BLaER1 (cell line): Measurements from ENCODE around the gene CIB4.

Experiments used
- H3K27ac ChIP-seq: shearing (Covaris generic); formaldehyde crosslinking; 2 replicates; pipeline ENCODE4 v1.8.1; 2022
- H3K27me3 ChIP-seq: shearing (Covaris generic); formaldehyde crosslinking; 2 replicates; pipeline ENCODE4 v1.8.1; 2022
- H3K36me3 ChIP-seq: shearing (Covaris generic); formaldehyde crosslinking; 2 replicates; pipeline ENCODE4 v1.8.1; 2022
- H3K4me1 ChIP-seq: shearing (Covaris generic); formaldehyde crosslinking; 2 replicates; pipeline ENCODE4 v1.8.1; 2022
- H3K4me2 ChIP-seq: shearing (Covaris generic); formaldehyde crosslinking; 2 replicates; pipeline ENCODE4 v1.8.1; 2022
- H3K4me3 ChIP-seq: shearing (Covaris generic); formaldehyde crosslinking; 2 replicates; pipeline ENCODE4 v1.8.1; 2022
- H3K9ac ChIP-seq: shearing (Covaris generic); formaldehyde crosslinking; 2 replicates; pipeline ENCODE4 v1.8.1; 2022
- H3K9me3 ChIP-seq: shearing (Covaris generic); formaldehyde crosslinking; 2 replicates; pipeline ENCODE4 v1.8.1; 2022
- H4K20me1 ChIP-seq: shearing (Covaris generic); formaldehyde crosslinking; 2 replicates; pipeline ENCODE4 v1.8.1; 2022
- Cebpa-rat ChIP-seq: shearing (Covaris generic); IDR thresholded peaks from 2 replicates; pipeline ENCODE4 v1.8.1; 2022

Gene CIB4

DNA sequence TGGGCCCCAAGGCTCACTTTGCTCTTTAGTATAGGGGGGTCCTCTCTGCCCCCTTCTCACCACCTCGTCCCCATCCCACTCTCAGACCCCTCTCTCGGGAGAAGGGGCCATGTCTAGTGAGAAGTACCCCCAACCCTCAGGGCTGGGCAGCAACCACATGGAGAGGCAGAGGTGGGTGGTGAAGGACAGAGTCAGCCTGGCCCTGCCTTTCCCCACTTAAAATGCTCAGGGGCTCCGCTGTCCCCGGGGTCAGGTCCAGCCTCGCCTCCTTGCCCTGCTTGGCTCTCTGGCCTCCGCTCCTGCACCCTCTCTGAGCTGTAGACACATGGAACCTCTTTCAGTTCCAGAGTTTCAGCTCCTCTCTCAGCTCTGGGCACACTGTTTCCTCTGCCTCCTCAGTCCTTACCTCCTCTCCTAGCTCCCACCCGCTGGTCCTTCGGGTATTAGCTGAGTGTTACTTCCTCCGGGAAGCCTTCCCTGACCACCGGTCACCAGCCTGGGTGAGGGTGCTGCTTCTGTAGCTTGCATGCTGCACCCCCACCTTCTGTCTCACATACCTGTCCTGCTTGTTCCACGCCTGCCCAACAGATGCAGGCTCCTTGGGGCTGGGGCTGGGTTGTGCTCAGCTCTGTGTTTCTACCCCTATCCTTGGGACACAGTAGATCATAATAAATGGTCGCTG is 83.8 kb downstream of the CIB4 start:
- Histone ChIP-seq H3K4me2 (no peak overlapping the region), H3K9me3 (no peaks in the 10 kb centered on the region), H3K9ac (no peak overlapping the region), H3K27ac (no peak overlapping the region), H3K27me3 (peaks cover 32% of the 10 kb centered on the region), H3K4me1 (peaks cover 8% of the 10 kb centered on the region), H4K20me1 (no peaks in the 10 kb centered on the region), H3K4me3 (no peak overlapping the region), H3K36me3 (no peaks in the 10 kb centered on the region)
- no peak for TF ChIP-seq Cebpa-rat

DNA sequence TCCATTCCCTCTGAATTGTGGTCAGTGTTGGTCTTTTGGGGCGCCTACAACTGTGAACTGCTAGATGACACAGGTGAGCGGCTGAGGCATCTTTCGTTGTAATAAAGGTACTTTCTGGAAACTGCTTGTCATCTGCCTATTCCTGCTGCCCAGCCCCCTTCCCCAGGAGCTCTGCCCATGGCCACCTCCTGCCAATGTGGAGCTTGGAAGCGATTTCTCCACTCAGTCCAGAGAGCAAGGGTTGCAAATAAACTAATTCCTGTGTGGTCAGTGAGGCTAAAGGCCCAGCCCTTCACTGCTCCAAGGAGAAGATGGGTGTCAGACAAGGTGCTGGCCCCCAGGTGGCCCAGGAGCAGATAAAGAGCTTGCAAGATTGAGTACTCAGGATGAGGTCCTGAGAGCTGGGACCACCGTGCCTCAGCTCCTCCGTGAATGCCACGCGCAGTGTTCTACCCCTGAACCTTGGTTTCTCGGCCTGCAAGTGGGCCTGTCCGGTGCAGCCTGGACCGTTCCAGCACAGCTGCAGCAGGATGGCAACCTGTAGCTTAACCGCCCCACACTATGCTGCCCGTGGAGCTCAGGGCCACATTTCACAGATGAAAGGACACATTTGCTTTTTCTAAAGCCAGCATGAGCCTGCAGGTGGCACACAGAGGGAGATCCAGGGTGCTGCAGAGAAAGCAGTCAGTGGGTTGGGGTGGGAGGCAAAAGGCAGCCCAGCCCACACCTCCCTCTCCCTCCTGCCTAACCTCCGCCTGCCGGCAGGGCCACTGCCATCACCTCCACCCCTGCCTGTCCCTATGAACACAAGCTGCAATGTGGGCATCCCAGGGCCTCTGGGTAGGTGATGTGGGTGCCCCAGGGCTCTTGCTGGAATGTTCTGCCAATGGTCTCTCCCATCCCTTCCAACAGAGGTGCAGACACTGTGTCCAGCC is 84.6 kb downstream of the CIB4 start:
- Histone ChIP-seq H3K9ac (no peak overlapping the region), H3K4me3 (no peak overlapping the region), H3K36me3 (no peaks in the 10 kb centered on the region), H3K4me2 (no peak overlapping the region), H3K27me3 (peaks cover 26% of the 10 kb centered on the region; the same call in 1 of the 2 replicates), H3K9me3 (no peaks in the 10 kb centered on the region), H3K4me1 (no peaks in the 10 kb centered on the region), H3K27ac (no peak overlapping the region), H4K20me1 (no peaks in the 10 kb centered on the region)
- TF ChIP-seq Cebpa-rat, result no peak

DNA sequence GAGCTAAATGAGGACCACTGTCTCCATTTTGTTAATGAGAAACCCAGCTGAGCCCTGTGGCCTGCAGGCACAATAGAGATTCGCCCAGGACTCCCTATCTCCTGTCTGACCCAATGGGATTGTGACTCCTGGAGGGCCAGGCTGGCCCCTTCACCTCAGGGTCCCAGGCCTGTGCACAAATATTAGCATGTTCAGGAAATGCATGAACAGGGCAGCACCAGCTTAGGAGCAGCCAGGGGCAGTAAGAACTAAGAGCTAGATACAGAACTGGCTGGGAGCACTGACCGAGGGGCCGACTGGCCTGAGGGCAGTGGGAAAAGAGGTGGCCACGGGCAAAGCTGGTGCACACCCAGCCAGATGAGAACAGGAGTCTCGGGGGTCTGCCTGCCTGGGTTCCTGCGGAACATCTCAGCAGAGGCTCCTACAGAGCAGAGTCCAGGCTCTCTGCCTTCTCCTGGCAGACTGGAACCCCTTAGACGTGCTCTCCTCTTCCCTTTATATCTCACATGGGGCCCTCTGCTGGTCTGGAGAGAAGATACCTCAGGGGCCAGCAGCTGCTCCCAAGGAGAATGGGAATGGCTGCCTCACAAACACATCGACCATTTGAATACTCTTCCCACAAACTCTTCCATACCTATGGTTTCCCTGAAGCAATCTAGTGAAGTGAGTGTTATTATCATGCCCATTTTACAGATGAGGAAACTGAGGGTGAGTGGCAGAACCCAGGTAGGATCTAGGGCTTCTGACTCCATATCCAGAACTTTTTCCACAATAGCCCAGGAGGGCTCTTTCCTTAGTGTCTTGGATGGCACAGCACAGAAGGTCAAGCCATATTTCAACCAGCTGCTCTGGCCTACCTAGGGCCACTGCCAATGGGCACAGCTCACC is 85.7 kb downstream of the CIB4 start:
- no peak for TF ChIP-seq Cebpa-rat
- H3K27me3 ChIP-seq, result peaks cover 26% of the 10 kb centered on the region; the same call in 1 of the 2 replicates

DNA sequence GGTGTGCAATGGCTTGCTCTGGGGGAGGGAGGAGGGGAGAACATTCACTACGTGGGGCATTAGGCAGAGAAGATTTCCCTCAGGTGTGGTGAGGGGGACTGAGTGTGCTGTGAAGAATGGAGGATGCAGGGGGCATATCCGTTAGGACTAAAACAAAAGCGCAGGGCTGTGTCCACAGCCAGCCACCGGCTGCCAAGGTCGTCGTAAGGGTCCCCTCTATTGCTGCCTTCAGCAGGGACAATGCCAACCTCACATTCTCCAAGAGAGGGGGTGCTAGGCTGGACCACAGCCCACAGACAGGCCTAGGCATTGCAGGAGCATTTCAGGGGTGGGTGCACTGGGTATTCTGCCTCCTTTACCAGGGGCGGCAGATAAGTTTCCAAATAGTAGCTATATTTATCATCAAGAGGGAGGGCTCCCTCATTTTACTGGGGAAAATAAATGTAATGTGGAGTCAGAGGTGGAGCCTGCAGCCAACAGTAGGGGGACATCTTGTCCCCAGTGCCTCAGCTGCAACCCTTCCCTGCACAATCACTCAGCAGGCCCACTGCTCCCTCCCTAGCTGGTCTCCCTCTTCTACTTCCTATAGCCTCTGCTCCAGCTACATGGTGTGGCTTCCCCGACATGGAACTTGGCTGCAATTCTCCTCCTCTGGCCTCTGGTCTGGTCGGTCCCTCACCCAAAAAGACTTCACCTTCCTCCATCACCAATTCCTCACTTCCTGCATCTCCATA is 88.4 kb downstream of the CIB4 start:
- Histone ChIP-seq H4K20me1 (no peaks in the 10 kb centered on the region), H3K9me3 (no peaks in the 10 kb centered on the region), H3K4me3 (no peak overlapping the region), H3K27me3 (peaks cover 6% of the 10 kb centered on the region; the same call in 1 of the 2 replicates), H3K9ac (no peak overlapping the region), H3K27ac (no peak overlapping the region), H3K4me2 (no peak overlapping the region), H3K4me1 (no peaks in the 10 kb centered on the region), H3K36me3 (no peaks in the 10 kb centered on the region)
- TF ChIP-seq Cebpa-rat, result no peak

More for the DNA sequence above, 85.7 kb downstream of the CIB4 start:
- no peaks in the 10 kb centered on the region for H3K4me1 ChIP-seq
- no peaks in the 10 kb centered on the region for H3K9me3 ChIP-seq
- no peak overlapping the region for H3K4me2 ChIP-seq
- H3K4me3 ChIP-seq, result no peak overlapping the region
- H3K27ac ChIP-seq, result no peak overlapping the region
- H4K20me1 ChIP-seq, result no peaks in the 10 kb centered on the region
- H3K9ac ChIP-seq, result no peak overlapping the region
- no peaks in the 10 kb centered on the region for H3K36me3 ChIP-seq

DNA sequence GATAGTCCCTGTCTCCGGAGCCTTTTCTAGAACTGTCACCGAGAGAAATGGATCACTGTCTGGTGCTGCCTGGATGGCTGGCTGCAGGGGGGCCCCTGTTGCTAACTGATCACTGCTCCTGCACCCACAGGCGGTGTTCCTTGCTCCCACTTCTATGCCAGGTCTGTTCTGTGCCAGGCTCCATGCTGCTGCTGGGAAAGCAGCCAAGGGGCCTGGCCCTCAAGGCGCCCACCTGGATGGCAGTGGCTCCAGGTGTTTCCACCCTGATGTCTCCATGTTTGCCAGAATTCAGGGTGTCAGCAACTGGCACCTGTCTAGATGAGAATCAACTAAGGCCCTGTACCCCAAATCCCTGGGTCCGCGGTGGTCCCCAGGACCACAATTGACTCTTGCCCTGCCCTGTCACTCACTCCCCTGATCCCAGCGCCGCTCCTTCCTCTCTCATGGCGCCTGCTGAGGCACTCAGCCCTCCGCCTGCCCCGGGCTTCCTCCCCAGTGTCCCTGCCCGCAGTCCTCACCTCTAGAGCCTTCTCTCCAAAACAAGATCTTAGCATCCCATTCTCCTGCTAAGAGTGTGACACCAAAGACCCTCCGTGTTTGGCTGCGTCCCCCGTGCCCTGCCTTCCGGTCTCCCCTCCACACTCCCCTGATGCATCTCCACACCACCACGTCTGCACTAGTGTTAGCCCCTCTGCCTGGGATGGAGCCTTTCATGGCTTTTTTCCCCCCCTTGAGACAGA is 90.7 kb downstream of the CIB4 start:
- H3K4me3 ChIP-seq, result no peak overlapping the region
- H3K27me3 ChIP-seq, result no peaks in the 10 kb centered on the region
- no peaks in the 10 kb centered on the region for H3K4me1 ChIP-seq
- no peaks in the 10 kb centered on the region for H4K20me1 ChIP-seq
- no peak overlapping the region for H3K27ac ChIP-seq
- no peaks in the 10 kb centered on the region for H3K9me3 ChIP-seq
- no peak overlapping the region for H3K4me2 ChIP-seq
- no peak for TF ChIP-seq Cebpa-rat
- H3K9ac ChIP-seq, result no peak overlapping the region
- H3K36me3 ChIP-seq, result no peaks in the 10 kb centered on the region

DNA sequence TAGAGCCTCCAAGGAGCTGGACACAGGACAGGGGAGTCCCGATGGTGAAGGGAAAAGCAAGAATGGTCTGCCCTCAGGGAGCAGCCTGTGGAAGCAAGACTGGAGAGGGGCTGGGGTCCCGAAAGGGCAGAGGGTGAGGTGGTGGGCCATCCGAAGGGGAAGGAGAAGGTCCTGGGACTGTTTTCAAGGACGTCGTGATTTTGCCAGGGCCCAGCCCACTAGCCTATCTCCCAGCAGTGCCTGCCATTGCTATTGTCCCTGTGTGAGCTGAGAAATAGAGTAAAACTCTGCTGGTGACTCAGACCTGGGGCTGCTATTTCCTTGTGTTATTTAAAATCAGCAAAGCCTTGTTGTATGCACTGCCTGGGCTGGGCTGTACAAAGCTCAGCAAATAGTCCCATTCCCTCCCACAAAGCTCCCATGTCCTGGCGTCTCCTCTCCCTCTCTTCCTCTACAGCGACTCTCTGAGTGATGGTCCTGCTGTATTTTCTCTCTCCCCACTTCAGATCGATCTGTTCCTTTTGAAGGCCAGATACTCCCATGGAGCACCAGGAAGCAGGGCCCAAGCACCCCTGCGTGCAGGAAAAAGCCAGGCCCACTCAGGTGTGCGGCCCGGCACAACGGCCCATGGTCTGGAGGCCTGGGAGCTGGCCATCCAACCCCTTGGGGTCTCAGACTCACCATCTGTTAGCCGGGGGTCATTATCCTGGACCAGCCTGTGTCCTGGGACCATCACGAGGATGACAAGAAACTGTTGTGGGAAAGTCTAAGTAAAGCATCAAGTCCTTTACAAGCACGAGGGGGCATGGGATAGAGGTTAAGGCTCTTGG is 98.3 kb downstream of the CIB4 start:
- H3K9me3 ChIP-seq, result no peaks in the 10 kb centered on the region
- no peaks in the 10 kb centered on the region for H4K20me1 ChIP-seq
- H3K4me2 ChIP-seq, result no peak overlapping the region
- H3K27me3 ChIP-seq, result no peaks in the 10 kb centered on the region
- H3K9ac ChIP-seq, result no peak overlapping the region
- TF ChIP-seq Cebpa-rat, result no peak
- no peaks in the 10 kb centered on the region for H3K4me1 ChIP-seq
- no peak overlapping the region for H3K4me3 ChIP-seq
- H3K27ac ChIP-seq, result no peak overlapping the region
- no peaks in the 10 kb centered on the region for H3K36me3 ChIP-seq

DNA sequence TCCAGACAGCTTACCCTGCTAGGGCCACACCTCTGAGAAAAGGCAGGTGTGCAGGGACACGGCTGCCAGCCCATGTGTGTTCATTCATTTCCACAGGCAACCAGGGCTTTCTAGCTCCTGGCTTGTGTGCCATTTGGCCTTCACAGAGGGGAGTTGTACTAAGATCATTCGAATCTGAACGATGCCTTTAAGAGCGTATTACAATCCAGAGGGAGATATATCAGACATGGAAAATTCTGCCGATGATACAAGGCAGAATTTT is 99.0 kb downstream of the CIB4 start:
- no peak overlapping the region for H3K4me2 ChIP-seq
- peaks cover 5% of the 10 kb centered on the region for H3K4me1 ChIP-seq
- no peak for TF ChIP-seq Cebpa-rat
- H3K9ac ChIP-seq, result no peak overlapping the region
- H3K4me3 ChIP-seq, result no peak overlapping the region
- H4K20me1 ChIP-seq, result no peaks in the 10 kb centered on the region
- H3K36me3 ChIP-seq, result no peaks in the 10 kb centered on the region
- H3K9me3 ChIP-seq, result no peaks in the 10 kb centered on the region
- no peak overlapping the region for H3K27ac ChIP-seq
- no peaks in the 10 kb centered on the region for H3K27me3 ChIP-seq
